Upper lobe of left lung (tissue), 6 donors: ENCODE results near the gene LBX1. TPM values are rescaled to one million over a fixed set of nuclear protein-coding genes. Genes with fewer than 3 reads are reported as not detected.

Experiments
- ATAC-seq, 2 donors: fragments of 200-7000 bp; cut with Tn5 transposase; one replicate each; pipeline ENCODE4 v1.9.1; 2022; ENCODE audit warnings: mild to moderate bottlenecking in 2 of 2, moderate library complexity in 2 of 2; ENCODE audit not compliant: low FRiP score in 2 of 2
- DNase-seq, 2 donors: peaks; one replicate each; pipeline ENCODE4 v3.0.0-alpha.2; 2019 to 2020
- H3K27ac ChIP-seq, 4 donors: fragments of 200-600 bp; sonication (generic); one replicate each; pipeline ENCODE4 v1.5.1; 2016 to 2019
- H3K27me3 ChIP-seq, 4 donors: fragments of 200-600 bp; sonication (generic); one replicate each; pipeline ENCODE4 v1.5.1; 2017 to 2019
- H3K36me3 ChIP-seq, 4 donors: fragments of 200-600 bp; sonication (generic); one replicate each; pipeline ENCODE4 v1.5.1; 2016 to 2019
- H3K4me1 ChIP-seq, 4 donors: fragments of 200-600 bp; sonication (generic); one replicate each; pipeline ENCODE4 v1.5.1; 2018 to 2019
- H3K4me3 ChIP-seq, 4 donors: fragments of 200-600 bp; sonication (generic); one replicate each; pipeline ENCODE4 v1.5.1; 2017 to 2019; ENCODE audit warnings: mild to moderate bottlenecking in 2 of 4, moderate library complexity in 1 of 4
- H3K9me3 ChIP-seq, 4 donors: fragments of 200-600 bp; sonication (generic); one replicate each; pipeline ENCODE4 v1.5.1; 2018 to 2019
- EP300 ChIP-seq, 4 donors: sonication (generic); formaldehyde crosslinking; IDR thresholded peaks; one replicate each; pipeline ENCODE4 v1.5.1; 2017; ENCODE audit warnings: antibody characterized with exemption in 4 of 4, control low read depth in 2 of 4
- POLR2A ChIP-seq, 4 donors: fragments of 450-650 bp; IDR thresholded peaks; one replicate each; pipeline ENCODE4 v1.5.1; 2016 to 2017; ENCODE audit warnings: antibody characterized with exemption in 4 of 4, mild to moderate bottlenecking in 2 of 4
- POLR2AphosphoS5 ChIP-seq, 2 donors: sonication (generic); formaldehyde crosslinking; IDR thresholded peaks; one replicate each; pipeline ENCODE4 v1.5.1; 2017; ENCODE audit warnings: antibody characterized with exemption in 2 of 2
- WGBS, 2 donors: methylation state at CpG; one replicate each; pipeline ENCODE4 v1.1.5; 2017 to 2018; 5-methylcytosine and 5-hydroxymethylcytosine counted together
- total RNA-seq, 6 donors: library from RNA; depleted of rRNA in 4 of 6; stranded (reverse); fragments of >200 nt in 4 of 6; gene quantifications; one replicate each; pipeline versions ENCODE4 v1.1.0 to v1.2.1, GENCODE V29; 2016 to 2021
- TF ChIP-seq, protein P1 (sequence below), 6 experiments: fragments of 450-650 bp in 4 of 6; fragments of 200-600 bp in 2 of 6; sonication (generic) in 2 of 6; IDR thresholded peaks; one replicate each; pipeline ENCODE4 v1.5.1; 2016 to 2019; ENCODE audit warnings: antibody characterized with exemption in 6 of 6
- donor health status: DM: no; HTN: no; CAD: no; lungs with moderate emphysema.
- donor health status: DM: no; HTN: yes; CAD: no; lungs with severe emphysema.

Gene LBX1
- total RNA-seq, 6 donors from 2014 or later, result 0.11 to 0.20 TPM; not detected in 4

DNA sequence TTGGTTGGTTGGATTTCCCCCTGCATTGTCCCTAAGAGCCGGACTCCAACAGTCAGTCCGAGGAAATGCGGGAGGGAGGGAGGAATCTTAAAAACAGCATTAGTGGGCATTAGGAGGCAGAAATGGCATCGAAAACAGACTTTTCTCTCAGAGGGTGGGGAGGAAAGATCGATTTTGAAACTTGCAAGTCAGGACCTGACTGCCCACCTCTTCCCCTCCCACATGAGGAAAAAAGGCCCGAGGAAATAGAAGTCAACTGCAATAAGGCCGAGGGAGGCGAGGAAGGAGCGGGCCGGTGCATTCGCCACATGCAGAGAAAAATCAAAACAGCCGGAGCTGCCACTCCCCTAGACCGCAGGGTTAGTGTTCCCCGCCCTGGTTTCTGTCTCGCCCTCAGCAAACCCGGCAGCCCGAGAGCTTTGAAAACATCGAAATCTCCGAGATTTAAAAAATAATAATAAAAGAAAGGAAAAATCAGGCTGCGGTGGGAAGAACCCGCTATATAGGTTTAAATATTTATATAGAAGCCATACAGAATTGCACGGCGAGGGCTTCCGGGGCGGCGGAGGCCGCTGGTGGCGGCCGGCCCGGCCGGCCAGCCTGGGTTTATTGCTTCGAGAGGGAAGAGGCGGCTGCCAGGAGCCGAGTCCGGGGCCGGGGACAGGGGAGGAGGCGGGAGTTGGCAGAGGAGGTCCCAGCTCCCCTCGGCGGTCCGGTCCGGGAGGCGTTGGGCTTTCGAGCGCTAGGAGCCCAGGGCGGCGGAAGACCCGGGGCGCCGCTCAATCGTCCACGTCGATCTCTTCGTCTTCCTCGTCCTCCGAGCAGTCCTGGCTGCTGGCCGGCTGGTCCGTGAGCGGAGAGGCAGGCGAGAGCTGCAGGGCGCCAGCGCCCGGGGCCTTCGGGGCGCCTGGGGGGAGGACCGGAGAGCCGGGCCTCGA, 2.5 kb downstream of the LBX1 start:
- Histone ChIP-seq H3K36me3 (no peaks in the 10 kb centered on the region), H3K27me3 (peaks cover 8 to 97% (median 74%) of the 10 kb centered on the region in 4 donors), H3K4me1 (peaks cover 67 to 81% (median 68%) of the 10 kb centered on the region in 4 donors), H3K27ac (no peak overlapping the region), H3K9me3 (peaks cover 0 to 4% (median 0%) of the 10 kb centered on the region in 4 donors), H3K4me3 (peak overlapping the region in 3 of 4 donors; percentile 15 to 31 (median 28))
- 11 to 14% methylated on average over 49 to 54 of the region's 67 CpGs for WGBS, 2 donors
- TF ChIP-seq POLR2AphosphoS5 (IDR thresholded peaks at IDR 0.05), result no peak
- TF ChIP-seq EP300 (IDR thresholded peaks at IDR 0.05), result no peak
- DNase-seq (peak in 1 of 2 donors; percentile 86), ATAC-seq (peak in 1 of 2 donors; percentile 13)

DNA sequence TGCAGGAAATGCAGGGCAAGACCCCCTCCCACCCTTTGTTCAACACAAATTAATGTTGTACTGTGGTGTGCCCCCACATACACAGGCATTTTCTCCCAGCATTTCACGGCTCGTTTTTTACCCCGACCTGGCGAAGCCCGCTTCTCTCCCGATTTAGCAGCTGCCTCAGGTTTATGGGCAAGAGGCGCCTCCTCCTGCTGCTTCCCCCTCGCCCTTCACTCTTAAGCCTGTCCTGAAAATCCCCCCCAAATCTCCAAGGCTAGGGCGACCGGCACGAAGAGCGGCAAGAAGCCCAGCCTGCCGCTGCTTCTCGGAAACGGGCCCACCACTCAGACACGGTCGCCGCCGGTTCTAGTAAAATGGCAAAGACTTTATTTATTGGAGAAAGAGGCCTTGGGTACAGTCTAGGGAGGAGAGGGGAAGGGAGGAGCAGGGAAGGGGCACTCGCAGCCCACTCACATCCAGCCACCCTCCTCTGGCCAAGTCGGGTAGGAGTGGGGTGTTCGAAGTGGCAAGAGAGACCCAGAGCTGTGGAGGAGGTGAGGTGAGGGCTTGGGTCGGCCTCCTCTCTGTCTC, 3.3 kb downstream of the LBX1 start:
- Histone ChIP-seq H3K27me3 (peaks cover 8 to 99% (median 74%) of the 10 kb centered on the region in 4 donors), H3K4me1 (peaks cover 67 to 81% (median 68%) of the 10 kb centered on the region in 4 donors), H3K27ac (no peak overlapping the region), H3K9me3 (peaks cover 0 to 4% (median 0%) of the 10 kb centered on the region in 4 donors), H3K4me3 (peak overlapping the region in 2 of 4 donors; percentile 29 to 30), H3K36me3 (no peaks in the 10 kb centered on the region)
- ATAC-seq, result no peak
- WGBS, 2 donors, result 18 to 19% methylated on average over 23 of the region's 23 CpGs
- TF ChIP-seq EP300 (IDR thresholded peaks at IDR 0.05) (no peak), POLR2AphosphoS5 (IDR thresholded peaks at IDR 0.05) (no peak), POLR2A (IDR thresholded peaks at IDR 0.05) (no peak)
- TF ChIP-seq, protein P1, sequence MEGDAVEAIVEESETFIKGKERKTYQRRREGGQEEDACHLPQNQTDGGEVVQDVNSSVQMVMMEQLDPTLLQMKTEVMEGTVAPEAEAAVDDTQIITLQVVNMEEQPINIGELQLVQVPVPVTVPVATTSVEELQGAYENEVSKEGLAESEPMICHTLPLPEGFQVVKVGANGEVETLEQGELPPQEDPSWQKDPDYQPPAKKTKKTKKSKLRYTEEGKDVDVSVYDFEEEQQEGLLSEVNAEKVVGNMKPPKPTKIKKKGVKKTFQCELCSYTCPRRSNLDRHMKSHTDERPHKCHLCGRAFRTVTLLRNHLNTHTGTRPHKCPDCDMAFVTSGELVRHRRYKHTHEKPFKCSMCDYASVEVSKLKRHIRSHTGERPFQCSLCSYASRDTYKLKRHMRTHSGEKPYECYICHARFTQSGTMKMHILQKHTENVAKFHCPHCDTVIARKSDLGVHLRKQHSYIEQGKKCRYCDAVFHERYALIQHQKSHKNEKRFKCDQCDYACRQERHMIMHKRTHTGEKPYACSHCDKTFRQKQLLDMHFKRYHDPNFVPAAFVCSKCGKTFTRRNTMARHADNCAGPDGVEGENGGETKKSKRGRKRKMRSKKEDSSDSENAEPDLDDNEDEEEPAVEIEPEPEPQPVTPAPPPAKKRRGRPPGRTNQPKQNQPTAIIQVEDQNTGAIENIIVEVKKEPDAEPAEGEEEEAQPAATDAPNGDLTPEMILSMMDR (IDR thresholded peaks at IDR 0.05), result no peak
- peak in 1 of 2 donors; percentile 34 for DNase-seq

DNA sequence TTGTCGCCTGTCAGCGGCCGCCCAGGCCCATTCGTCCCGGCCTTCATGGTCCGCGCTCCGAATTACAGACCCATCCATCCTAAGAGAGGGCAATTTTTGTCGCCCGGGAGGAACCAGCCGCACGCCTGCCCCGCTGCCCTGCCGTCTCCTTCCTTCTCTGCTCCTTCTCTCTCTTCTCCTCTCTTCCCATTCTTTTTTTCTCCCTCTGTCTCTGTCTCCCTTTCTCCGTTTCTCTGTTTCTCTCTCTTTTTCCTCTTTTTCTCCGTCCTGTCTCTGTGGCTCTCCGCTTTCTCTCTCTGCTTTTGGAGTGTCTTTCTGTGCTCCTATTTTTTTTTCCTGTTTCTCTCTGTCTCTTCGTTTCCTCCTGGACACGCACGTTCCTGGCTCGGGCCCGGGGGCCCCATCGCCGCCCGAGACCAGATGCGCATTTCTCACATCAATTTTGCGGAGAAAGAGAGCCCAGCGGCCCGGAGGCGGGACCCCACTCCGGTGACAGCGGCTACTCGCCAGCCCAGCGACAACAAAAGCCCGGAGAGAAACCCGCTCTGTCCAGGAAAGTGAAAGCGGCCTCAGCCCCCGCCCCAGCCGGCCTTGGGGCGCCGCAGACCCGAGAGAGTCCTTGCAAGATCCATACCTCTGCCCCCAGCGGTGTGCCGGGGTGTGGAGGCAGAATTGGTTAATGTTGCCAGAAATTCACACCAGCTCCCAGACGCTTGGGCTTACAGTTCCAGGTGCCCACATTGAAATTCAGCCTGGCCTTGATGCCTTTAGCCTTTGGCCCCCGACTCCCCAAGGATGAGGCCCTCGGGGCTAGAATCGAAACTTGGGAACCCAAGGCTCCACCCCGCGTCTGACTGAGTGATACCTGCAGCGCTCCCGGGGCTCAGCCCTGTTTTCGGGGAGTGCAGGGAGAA, 4.1 kb downstream of the LBX1 start:
- Histone ChIP-seq H3K9me3 (peaks cover 0 to 4% (median 0%) of the 10 kb centered on the region in 4 donors), H3K27ac (no peak overlapping the region), H3K4me1 (peaks cover 66 to 79% (median 67%) of the 10 kb centered on the region in 4 donors), H3K36me3 (no peaks in the 10 kb centered on the region), H3K4me3 (peak overlapping the region in 3 of 4 donors; percentile 15 to 30 (median 29)), H3K27me3 (peaks cover 8 to 98% (median 72%) of the 10 kb centered on the region in 4 donors)
- 12 to 16% methylated on average over 39 to 49 of the region's 53 CpGs for WGBS, 2 donors
- peak in 1 of 2 donors; percentile 78 for DNase-seq
- no peak for ATAC-seq
- no peak for TF ChIP-seq POLR2AphosphoS5 (IDR thresholded peaks at IDR 0.05)
- TF ChIP-seq POLR2A (IDR thresholded peaks at IDR 0.05), result no peak
- TF ChIP-seq EP300 (IDR thresholded peaks at IDR 0.05), result no peak
- TF ChIP-seq, protein P1 (IDR thresholded peaks at IDR 0.05), result no peak

DNA sequence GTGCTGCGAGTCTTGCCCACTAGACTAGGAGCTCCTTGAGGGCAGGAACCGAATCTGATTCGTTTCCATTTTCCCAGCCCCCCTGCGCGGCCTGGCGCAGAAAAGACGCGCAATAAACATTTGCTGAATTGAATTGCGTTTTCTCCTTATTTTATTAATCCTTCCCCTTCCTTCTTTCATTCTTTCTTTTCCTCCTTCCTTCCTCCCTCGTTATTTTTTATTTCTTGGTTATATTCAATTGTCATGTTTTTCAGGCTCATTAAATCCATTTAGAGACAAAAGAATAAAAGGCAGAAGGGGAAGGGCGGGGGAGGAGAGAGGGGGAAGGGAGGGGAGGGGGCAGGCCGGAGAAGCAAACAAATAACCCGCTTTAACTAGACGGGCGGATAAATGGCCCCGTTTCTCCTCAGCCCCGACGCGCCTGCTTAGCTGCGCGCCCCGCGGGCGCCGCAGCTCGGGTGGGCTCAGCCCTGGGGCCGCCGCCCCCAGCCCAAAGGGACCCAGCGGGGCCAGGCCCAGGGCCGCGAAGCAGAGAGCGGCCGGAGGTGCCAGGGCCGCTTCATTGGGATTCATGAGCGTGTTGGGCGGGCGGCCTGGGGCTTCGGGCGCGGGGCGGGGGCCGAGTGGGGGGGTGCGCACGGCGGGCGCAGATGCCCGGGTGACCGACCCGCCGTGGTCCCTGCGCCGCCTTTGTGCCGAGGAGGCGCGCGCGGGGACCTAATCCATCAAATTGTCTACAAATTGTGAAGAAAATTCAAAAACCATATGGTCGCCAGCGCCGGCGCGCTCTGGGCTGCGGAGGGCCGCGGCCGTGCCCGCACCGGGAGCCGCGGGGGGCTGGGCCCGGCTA, 5.0 kb downstream of the LBX1 start:
- TF ChIP-seq, protein P1 (IDR thresholded peaks at IDR 0.05), result no peak
- no peak for TF ChIP-seq EP300 (IDR thresholded peaks at IDR 0.05)
- no peak for TF ChIP-seq POLR2A (IDR thresholded peaks at IDR 0.05)
- no peak for TF ChIP-seq POLR2AphosphoS5 (IDR thresholded peaks at IDR 0.05)
- WGBS, 2 donors, result 7 to 10% methylated on average over 27 to 50 of the region's 71 CpGs
- Histone ChIP-seq H3K36me3 (no peaks in the 10 kb centered on the region), H3K4me3 (no peak overlapping the region), H3K27ac (no peak overlapping the region), H3K4me1 (peaks cover 57 to 70% (median 58%) of the 10 kb centered on the region in 4 donors), H3K27me3 (peaks cover 4 to 95% (median 66%) of the 10 kb centered on the region in 4 donors), H3K9me3 (peaks cover 0 to 4% (median 0%) of the 10 kb centered on the region in 4 donors)
- ATAC-seq (no peak), DNase-seq (peak in 1 of 2 donors; percentile 73)
